ENCODE measurements around the gene FOXP2. TPM values are rescaled to one million over a fixed set of nuclear protein-coding genes. Genes with fewer than 3 reads are reported as not detected.
"Not testable (repeated sequence)": the region's sequence is repeated elsewhere in the genome, so short reads cannot be mapped to it uniquely, and the experiment has no call there.

FOXP2 gene
- total RNA-seq, 2 donors from 2014 or later, result 15.5 to 16.6 TPM

DNA sequence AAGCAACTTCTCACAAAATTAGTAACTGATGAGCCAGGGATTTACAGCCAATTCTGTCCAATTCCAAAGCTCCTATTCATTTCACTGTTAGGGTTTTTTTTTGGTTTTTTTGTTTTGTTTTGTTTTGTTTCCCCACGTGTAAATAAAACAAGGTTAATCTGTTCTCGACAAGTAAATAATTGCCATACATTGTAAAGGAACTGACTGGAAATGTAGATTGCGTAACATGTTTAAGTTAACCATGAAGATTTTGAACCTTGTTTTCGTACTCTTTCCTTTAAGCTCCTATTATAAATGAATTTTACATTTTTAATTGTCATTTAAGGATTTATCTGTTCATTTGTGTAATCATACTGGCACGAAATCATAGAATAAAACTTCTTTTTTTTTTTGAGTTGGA, 42.0 kb upstream of the FOXP2 start:
- no peak for ATAC-seq

DNA sequence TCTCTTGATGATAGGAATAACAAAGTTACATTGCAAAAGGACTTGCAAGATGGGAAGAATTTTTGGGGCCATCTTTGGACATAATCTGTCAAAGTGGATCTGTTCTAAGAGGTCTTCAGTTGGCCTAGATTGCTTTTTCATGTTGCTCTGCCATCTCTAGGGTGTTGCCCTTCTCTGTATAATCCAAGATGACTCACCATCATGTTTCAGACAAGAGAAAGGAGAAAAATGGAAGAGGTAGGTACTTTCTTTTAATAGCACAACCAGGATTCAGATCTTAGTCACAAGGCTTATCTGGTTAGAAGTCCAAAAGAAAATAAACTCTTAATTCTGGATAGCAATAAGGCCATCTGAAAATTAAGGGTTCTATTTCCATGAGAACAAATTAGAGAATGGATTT, 38.7 kb upstream of the FOXP2 start:
- ATAC-seq (no peak), DNase-seq (no peak)

More for the DNA sequence above, 42.0 kb upstream of the FOXP2 start:
- no peaks in the 10 kb centered on the region for H3K27me3 ChIP-seq
- intact Hi-C loops (cut with DNase I), result no loop called here
- no peak overlapping the region for H3K27ac ChIP-seq
- TF ChIP-seq, protein P1, sequence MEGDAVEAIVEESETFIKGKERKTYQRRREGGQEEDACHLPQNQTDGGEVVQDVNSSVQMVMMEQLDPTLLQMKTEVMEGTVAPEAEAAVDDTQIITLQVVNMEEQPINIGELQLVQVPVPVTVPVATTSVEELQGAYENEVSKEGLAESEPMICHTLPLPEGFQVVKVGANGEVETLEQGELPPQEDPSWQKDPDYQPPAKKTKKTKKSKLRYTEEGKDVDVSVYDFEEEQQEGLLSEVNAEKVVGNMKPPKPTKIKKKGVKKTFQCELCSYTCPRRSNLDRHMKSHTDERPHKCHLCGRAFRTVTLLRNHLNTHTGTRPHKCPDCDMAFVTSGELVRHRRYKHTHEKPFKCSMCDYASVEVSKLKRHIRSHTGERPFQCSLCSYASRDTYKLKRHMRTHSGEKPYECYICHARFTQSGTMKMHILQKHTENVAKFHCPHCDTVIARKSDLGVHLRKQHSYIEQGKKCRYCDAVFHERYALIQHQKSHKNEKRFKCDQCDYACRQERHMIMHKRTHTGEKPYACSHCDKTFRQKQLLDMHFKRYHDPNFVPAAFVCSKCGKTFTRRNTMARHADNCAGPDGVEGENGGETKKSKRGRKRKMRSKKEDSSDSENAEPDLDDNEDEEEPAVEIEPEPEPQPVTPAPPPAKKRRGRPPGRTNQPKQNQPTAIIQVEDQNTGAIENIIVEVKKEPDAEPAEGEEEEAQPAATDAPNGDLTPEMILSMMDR (IDR thresholded peaks at IDR 0.05), result no peak
- no peak for TF ChIP-seq POLR2A (IDR thresholded peaks at IDR 0.05)
- no peaks in the 10 kb centered on the region for H3K9me3 ChIP-seq
- 81 to 88% methylated on average over 5 of the region's 5 CpGs for WGBS, 2 donors
- H3K36me3 ChIP-seq (replicated peaks in 1 of 2; ENCODE audit: insufficient read depth in 1 of 2, low read depth in 2 of 2), result no peaks in the 10 kb centered on the region
- H3K4me3 ChIP-seq, result no peak overlapping the region
- no peaks in the 10 kb centered on the region for H3K4me1 ChIP-seq
- DNase-seq, result no peak

GRCh38 chr7:114383946-114384345, 30.7 kb upstream of the FOXP2 start:
- H3K9me3 ChIP-seq; H3K4me1 ChIP-seq; ATAC-seq; H3K36me3 ChIP-seq (replicated peaks in 1 of 2; ENCODE audit: insufficient read depth in 1 of 2, low read depth in 2 of 2); H3K27ac ChIP-seq; DNase-seq; H3K4me3 ChIP-seq; H3K27me3 ChIP-seq; intact Hi-C loops (cut with DNase I): not testable (repeated sequence)
- WGBS, 2 donors, result 91 to 97% methylated on average over 7 of the region's 7 CpGs

More for the DNA sequence above, 38.7 kb upstream of the FOXP2 start:
- Histone ChIP-seq H3K36me3 (replicated peaks in 1 of 2; ENCODE audit: insufficient read depth in 1 of 2, low read depth in 2 of 2) (no peaks in the 10 kb centered on the region), H3K27me3 (no peaks in the 10 kb centered on the region), H3K4me1 (no peaks in the 10 kb centered on the region), H3K27ac (no peak overlapping the region), H3K4me3 (no peak overlapping the region), H3K9me3 (no peaks in the 10 kb centered on the region)
- no peak for TF ChIP-seq POLR2A (IDR thresholded peaks at IDR 0.05)
- TF ChIP-seq, protein P1 (IDR thresholded peaks at IDR 0.05), result no peak
- intact Hi-C loops (cut with DNase I), result no loop called here

DNA sequence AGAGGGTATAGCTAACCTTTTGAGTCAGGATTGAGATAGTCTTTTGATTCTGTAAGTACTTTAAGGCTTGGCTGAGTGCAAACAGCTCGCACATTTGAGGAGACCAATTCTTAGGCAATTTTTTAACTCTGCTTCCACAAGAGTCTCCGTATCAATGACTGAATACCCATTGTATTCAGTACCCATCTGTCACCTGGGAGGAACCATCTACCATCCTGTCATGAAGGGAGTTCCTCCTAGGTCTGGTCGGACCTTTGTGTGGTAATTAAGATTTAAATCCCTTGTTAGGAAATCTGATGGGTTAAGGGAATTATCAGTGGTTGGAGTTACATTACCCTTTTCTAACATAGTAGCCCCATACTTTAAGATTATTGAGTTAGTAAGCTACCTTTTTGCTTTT, 30.3 kb upstream of the FOXP2 start:
- DNase-seq; H3K27me3 ChIP-seq; H3K9me3 ChIP-seq; H3K4me1 ChIP-seq; intact Hi-C loops (cut with DNase I); H3K4me3 ChIP-seq; H3K36me3 ChIP-seq (replicated peaks in 1 of 2; ENCODE audit: insufficient read depth in 1 of 2, low read depth in 2 of 2); H3K27ac ChIP-seq; ATAC-seq: not testable (repeated sequence)
- 93 to 96% methylated on average over 3 of the region's 3 CpGs for WGBS, 2 donors

- ATAC-seq (no peak), DNase-seq (peak in 1 of 4 donors; percentile 15)
- Histone ChIP-seq H3K4me3 (no peak overlapping the region), H3K27ac (no peak overlapping the region), H3K9me3 (no peaks in the 10 kb centered on the region), H3K4me1 (peaks cover 5% of the 10 kb centered on the region), H3K27me3 (no peaks in the 10 kb centered on the region), H3K36me3 (replicated peaks in 1 of 2; ENCODE audit: insufficient read depth in 1 of 2, low read depth in 2 of 2) (no peaks in the 10 kb centered on the region)
- intact Hi-C loops (cut with DNase I), result no loop called here
- TF ChIP-seq, protein P1 (IDR thresholded peaks at IDR 0.05), result no peak
- TF ChIP-seq POLR2A (IDR thresholded peaks at IDR 0.05), result no peak
These were observed 26.6 kb upstream of the FOXP2 start for GRCh38 chr7:114388021-114388420.

DNA sequence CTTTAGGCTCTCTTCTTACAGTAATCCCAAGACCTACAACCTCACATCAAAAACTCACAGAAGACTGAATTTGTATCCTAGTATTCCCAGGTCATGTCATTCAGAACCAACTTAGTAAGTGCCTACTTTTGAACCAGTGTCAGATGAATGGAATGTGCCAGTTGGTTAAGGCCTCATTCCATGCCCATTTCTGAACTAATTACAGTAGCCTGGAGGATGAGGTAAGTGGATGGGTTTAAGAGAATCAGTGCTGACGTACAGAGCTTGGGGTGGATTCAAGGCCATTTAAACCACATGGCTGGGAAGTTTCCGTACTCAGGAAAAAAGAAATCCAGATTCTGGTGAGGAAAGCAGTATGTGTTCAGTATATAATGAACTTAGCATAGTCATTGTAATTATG, 21.9 kb upstream of the FOXP2 start:
- no peak overlapping the region for H3K27ac ChIP-seq
- intact Hi-C loops (cut with DNase I), result no loop called here
- H3K4me3 ChIP-seq, result no peak overlapping the region
- no peaks in the 10 kb centered on the region for H3K36me3 ChIP-seq (replicated peaks in 1 of 2; ENCODE audit: insufficient read depth in 1 of 2, low read depth in 2 of 2)
- DNase-seq (no peak), ATAC-seq (no peak)
- H3K9me3 ChIP-seq, result no peaks in the 10 kb centered on the region
- TF ChIP-seq POLR2A (IDR thresholded peaks at IDR 0.05), result no peak
- TF ChIP-seq, protein P1 (IDR thresholded peaks at IDR 0.05), result no peak
- H3K4me1 ChIP-seq, result peaks cover 5% of the 10 kb centered on the region
- H3K27me3 ChIP-seq, result no peaks in the 10 kb centered on the region
- WGBS, 2 donors, result 93 to 100% methylated on average over 2 of the region's 2 CpGs
